Sigmoid colon (tissue), 4 donors: ENCODE results near the gene RTKN2.
"Not testable (repeated sequence)": the region's sequence is repeated elsewhere in the genome, so short reads cannot be mapped to it uniquely, and the experiment has no call there.

Experiments
- CTCF ChIP-seq, 4 experiments: fragments of 450-650 bp in 3 of 4; fragments of 200-600 bp in 1 of 4; IDR thresholded peaks; one replicate each; pipeline ENCODE4 v1.5.1; 2016 to 2019; ENCODE audit warnings: antibody characterized with exemption in 4 of 4, mild to moderate bottlenecking in 3 of 4, moderate library complexity in 2 of 4
- EP300 ChIP-seq, 4 donors: sonication (generic); formaldehyde crosslinking; IDR thresholded peaks; one replicate each; pipeline ENCODE4 v1.6.1; 2017; ENCODE audit warnings: antibody characterized with exemption in 4 of 4
- POLR2A ChIP-seq, 2 donors: fragments of 450-650 bp; IDR thresholded peaks; one replicate each; pipeline ENCODE4 v1.6.1; 2016; ENCODE audit warnings: antibody characterized with exemption in 2 of 2, mild to moderate bottlenecking in 2 of 2, moderate library complexity in 2 of 2

GRCh38 chr10:62280392-62280791, 11.7 kb upstream of the RTKN2 start:
- TF ChIP-seq CTCF, POLR2A, EP300 (IDR thresholded peaks at IDR 0.05): not testable (repeated sequence)
